HEK293 (cell line): Measurements from ENCODE around the gene HOXD3.
A peak's percentile ranks its signal among the peaks of the same experiment; 100 is the strongest.

Source experiments
- CTCF ChIA-PET: fragments of 350-600 bp; formaldehyde crosslinking; extraction: SDS; loops from one replicate; lab custom pipeline; 2021; ENCODE audit warnings: antibody characterized with exemption; lab: Yijun Ruan, JAX
- POLR2A ChIA-PET: fragments of 300-600 bp; formaldehyde crosslinking; extraction: SDS; loops from one replicate; lab custom pipeline; 2020; ENCODE audit warnings: antibody characterized with exemption, inconsistent platforms; lab: Yijun Ruan, JAX
- H3K27ac ChIP-seq: fragments of 200-500 bp; sonication (Bioruptor generic); 2 replicates; pipeline ENCODE4 v1.5.1; 2014; ENCODE audit warnings: low read depth, low read length, control low read depth, inconsistent platforms; ENCODE audit errors: extremely low read depth
- H3K36me3 ChIP-seq, 2 experiments: fragments of 200-500 bp in 1 of 2; sonication (Bioruptor generic) in 1 of 2; 1 replicate in 1 of 2; 2 replicates in 1 of 2; pipeline ENCODE4 v1.5.1; 2014 to 2017; ENCODE audit warnings: inconsistent platforms in 2 of 2, low read length in 2 of 2; ENCODE audit not compliant: control insufficient read depth in 2 of 2, insufficient read depth in 1 of 2
- H3K4me1 ChIP-seq: fragments of 200-500 bp; sonication (Bioruptor generic); 2 replicates; pipeline ENCODE4 v1.5.1; 2014; ENCODE audit warnings: mild to moderate bottlenecking, low read length, inconsistent platforms; ENCODE audit not compliant: control insufficient read depth, insufficient read depth
- H3K4me3 ChIP-seq: 2 replicates; pipeline ENCODE4 v1.5.1; 2011; ENCODE audit warnings: low read depth, mild to moderate bottlenecking, control low read depth, low read length, moderate library complexity
- H3K9me3 ChIP-seq: fragments of 200-500 bp; sonication (Bioruptor generic); 2 replicates; pipeline ENCODE4 v1.5.1; 2014; ENCODE audit warnings: low read depth, low read length, inconsistent platforms; ENCODE audit not compliant: control insufficient read depth, insufficient read depth
- ATF2 ChIP-seq: fragments of 450-650 bp; formaldehyde crosslinking; IDR thresholded peaks from 2 replicates; pipeline ENCODE4 v1.5.1; 2016; ENCODE audit warnings: missing biosample characterization, missing genetic modification characterization, low read depth
- GLI2 ChIP-seq: fragments of 450-650 bp; formaldehyde crosslinking; IDR thresholded peaks from 2 replicates; pipeline ENCODE4; 2017; ENCODE audit warnings: missing biosample characterization, missing genetic modification characterization, low read depth, borderline replicate concordance
- HOXD13 ChIP-seq: sonication (generic); formaldehyde crosslinking; IDR thresholded peaks from 2 replicates; pipeline ENCODE4 v1.8.0; 2022; ENCODE audit warnings: missing genetic modification reagents, borderline replicate concordance
- KLF10 ChIP-seq: fragments of 450-650 bp; IDR thresholded peaks from 2 replicates; pipeline ENCODE4 v1.5.1; 2018; ENCODE audit warnings: missing biosample characterization, mild to moderate bottlenecking, missing genetic modification characterization
- KLF16 ChIP-seq: fragments of 450-650 bp; formaldehyde crosslinking; IDR thresholded peaks from 2 replicates; pipeline ENCODE4 v1.5.1; 2017; ENCODE audit warnings: missing biosample characterization, missing genetic modification characterization
- REST ChIP-seq: fragments of 450-650 bp; formaldehyde crosslinking; IDR thresholded peaks from 2 replicates; pipeline ENCODE4 v1.5.1; 2016; ENCODE audit warnings: missing biosample characterization, missing genetic modification characterization
- SCRT1 ChIP-seq: fragments of 450-650 bp; formaldehyde crosslinking; IDR thresholded peaks from 2 replicates; pipeline ENCODE4 v1.5.1; 2016; ENCODE audit warnings: missing biosample characterization, missing genetic modification characterization, borderline replicate concordance
- SETDB1 ChIP-seq: IDR thresholded peaks from one replicate; pipeline ENCODE4 v1.6.1; 2017; ENCODE audit warnings: mild to moderate bottlenecking, low read length, moderate library complexity, mixed read lengths; ENCODE audit not compliant: insufficient read length
- SP7 ChIP-seq: fragments of 450-650 bp; formaldehyde crosslinking; IDR thresholded peaks from 2 replicates; pipeline ENCODE4 v1.5.1; 2016; ENCODE audit warnings: missing biosample characterization, missing genetic modification characterization
- TRIM28 ChIP-seq: IDR thresholded peaks from 2 replicates; pipeline ENCODE4 v1.6.1; 2011; ENCODE audit warnings: low read length, control low read depth, borderline replicate concordance
- ZBTB20 ChIP-seq: fragments of 450-650 bp; formaldehyde crosslinking; IDR thresholded peaks from 2 replicates; pipeline ENCODE4 v1.5.1; 2016; ENCODE audit warnings: missing biosample characterization, missing genetic modification characterization
- ZBTB49 ChIP-seq: fragments of 450-650 bp; formaldehyde crosslinking; IDR thresholded peaks from 2 replicates; pipeline ENCODE4 v1.5.1; 2016; ENCODE audit warnings: missing biosample characterization, missing genetic modification characterization, low read depth
- ZBTB7A ChIP-seq: fragments of 450-650 bp; formaldehyde crosslinking; IDR thresholded peaks from 2 replicates; pipeline ENCODE4 v1.5.1; 2016; ENCODE audit warnings: low read depth, missing biosample characterization, missing genetic modification characterization
- ZEB2 ChIP-seq: fragments of 450-650 bp; formaldehyde crosslinking; IDR thresholded peaks from 2 replicates; pipeline ENCODE4 v1.5.1; 2016; ENCODE audit warnings: missing biosample characterization, missing genetic modification characterization
- ZNF157 ChIP-seq: fragments of 450-650 bp; formaldehyde crosslinking; IDR thresholded peaks from 2 replicates; pipeline ENCODE4 v1.5.1; 2016; ENCODE audit warnings: missing biosample characterization, missing genetic modification characterization
- ZNF18 ChIP-seq: fragments of 450-650 bp; formaldehyde crosslinking; IDR thresholded peaks from 2 replicates; pipeline ENCODE4 v1.5.1; 2016; ENCODE audit warnings: missing biosample characterization, missing genetic modification characterization
- ZNF274 ChIP-seq, 2 experiments: fragments of 200-500 bp in 1 of 2; fragments of 450-650 bp in 1 of 2; sonication (Bioruptor generic) in 1 of 2; formaldehyde crosslinking in 1 of 2; IDR thresholded peaks; 2 replicates each; pipeline versions ENCODE4 v1.5.1 to v1.6.1; 2014 to 2016; ENCODE audit warnings: borderline replicate concordance in 1 of 2, inconsistent platforms in 1 of 2, low read length in 1 of 2, missing biosample characterization in 1 of 2, missing genetic modification characterization in 1 of 2
- ZNF366 ChIP-seq: fragments of 450-650 bp; formaldehyde crosslinking; conservative IDR thresholded peaks from 2 replicates; pipeline ENCODE4 v1.5.1; 2016; ENCODE audit warnings: missing biosample characterization, missing genetic modification characterization
- ZNF501 ChIP-seq: fragments of 450-650 bp; formaldehyde crosslinking; IDR thresholded peaks from 2 replicates; pipeline ENCODE4 v1.5.1; 2016; ENCODE audit warnings: missing biosample characterization, missing genetic modification characterization
- ZNF521 ChIP-seq: fragments of 450-650 bp; formaldehyde crosslinking; IDR thresholded peaks from 2 replicates; pipeline ENCODE4 v1.5.1; 2017; ENCODE audit warnings: missing biosample characterization, mild to moderate bottlenecking, missing genetic modification characterization
- ZNF555 ChIP-seq: fragments of 450-650 bp; formaldehyde crosslinking; conservative IDR thresholded peaks from 2 replicates; pipeline ENCODE4 v1.5.1; 2017; ENCODE audit warnings: missing biosample characterization, mild to moderate bottlenecking, missing genetic modification characterization, inconsistent platforms
- ZNF623 ChIP-seq: fragments of 450-650 bp; formaldehyde crosslinking; IDR thresholded peaks from 2 replicates; pipeline ENCODE4 v1.5.1; 2016; ENCODE audit warnings: missing biosample characterization, missing genetic modification characterization
- ZNF677 ChIP-seq: fragments of 450-650 bp; IDR thresholded peaks from 2 replicates; pipeline ENCODE4 v1.5.0; 2018; ENCODE audit warnings: missing biosample characterization, mild to moderate bottlenecking, missing genetic modification characterization, moderate library complexity

Gene HOXD3

GRCh38 chr2:176178757-176179295 is 21.7 kb downstream of the HOXD3 start:
- Histone ChIP-seq H3K4me1 (peaks cover 4% of the 10 kb centered on the region; the same call in 1 of the 2 replicates), H3K9me3 (no peaks in the 10 kb centered on the region)
- CTCF ChIA-PET: interaction anchor here (0.9 kb wide), 1 partner anchor 10 kb away, joined by 3 read pairs; the partner anchor contains the start of gene HOXD1
- TF ChIP-seq ZBTB7A (tag by site-specific recombination) (no peak), SP7 (tag by site-specific recombination) (0 out of 2 replicates have a peak, but pooled peaks have one; percentile 11), ZNF677 (tag by site-specific recombination) (no peak), KLF10 (tag by site-specific recombination) (0 out of 2 replicates have a peak, but pooled peaks have one; percentile 11)
- TF ChIP-seq, all 188 proteins: peak for 2
- peaks cover 0 to 11% of the 10 kb centered on the region in 2 experiments; a peak in 1 of 3 replicates for H3K36me3 ChIP-seq
- H3K4me3 ChIP-seq: no peak overlapping the region
- POLR2A ChIA-PET: interaction anchor here (1.6 kb wide), 1 partner anchor 9 kb away, joined by 4 read pairs; the partner anchor contains the start of gene HOXD1
- peak overlapping the region; percentile 69; the same call in 1 of the 2 replicates for H3K27ac ChIP-seq

- Histone ChIP-seq H3K36me3 (peaks cover 0 to 6% of the 10 kb centered on the region in 2 experiments; a peak in 1 of 3 replicates), H3K4me3 (no peak overlapping the region), H3K27ac (no peak overlapping the region), H3K4me1 (peaks cover 4% of the 10 kb centered on the region; the same call in 1 of the 2 replicates), H3K9me3 (no peaks in the 10 kb centered on the region)
- CTCF ChIA-PET: interaction anchor here (0.6 kb wide), 1 partner anchor 105 kb away, joined by 3 read pairs; no protein-coding TSS in a partner anchor
- TF ChIP-seq ZBTB49 (tag by site-specific recombination) (no peak), SETDB1 (no peak), ZNF366 (tag by site-specific recombination) (no peak), REST (no peak), ZNF521 (tag by site-specific recombination) (no peak), ZNF18 (no peak), SCRT1 (tag by site-specific recombination) (no peak), ZEB2 (no peak), KLF16 (no peak), HOXD13 (CRISPR knock-in tag) (no peak), GLI2 (no peak), ZNF555 (tag by site-specific recombination) (no peak), ZNF501 (tag by site-specific recombination) (no peak), ZNF623 (tag by site-specific recombination) (no peak), TRIM28 (no peak), ZNF274 (IDR thresholded peaks at IDR 0.05; ENCODE audit: low read length) (no peak), ZNF274 (tag by site-specific recombination; IDR thresholded peaks at IDR 0.05; ENCODE audit: borderline replicate concordance) (no peak), ATF2 (no peak), ZNF157 (no peak), ZBTB20 (no peak)
- POLR2A ChIA-PET: no interaction called here
Observed at GRCh38 chr2:176181551-176181950, 24.4 kb downstream of the HOXD3 start.
